Retina (tissue), 1 donor: ENCODE results near the gene CTAGE9.
A peak's percentile ranks its signal among the peaks of the same experiment; 100 is the strongest.
"Not testable (repeated sequence)": the region's sequence is repeated elsewhere in the genome, so short reads cannot be mapped to it uniquely, and the experiment has no call there.

ENCODE experiments used
- DNase-seq: peaks from one replicate; pipeline ENCODE4 v3.0.0-alpha.2; 2016

The CTAGE9 gene

GRCh38 chr6:131710917-131711316 lies at the start of gene CTAGE9:
CTAGE9 (minus strand) TSS chr6:131711017; CDS start chr6:131711017, 0 bp downstream.
- not testable (repeated sequence) for DNase-seq

- no peak for DNase-seq
These were observed 48.1 kb upstream of the CTAGE9 start for GRCh38 chr6:131758920-131759319.

GRCh38 chr6:131756039-131756438 lies 45.2 kb upstream of the CTAGE9 start:
- no peak for DNase-seq

- DNase-seq: no peak
These were observed 44.8 kb upstream of the CTAGE9 start for GRCh38 chr6:131755597-131755996.

- no peak for DNase-seq
These were observed 44.1 kb upstream of the CTAGE9 start for GRCh38 chr6:131754715-131755567.

- no peak for DNase-seq
These were observed 43.3 kb upstream of the CTAGE9 start for GRCh38 chr6:131754088-131754487.

GRCh38 chr6:131751012-131751715 lies 40.3 kb upstream of the CTAGE9 start:
- DNase-seq: not testable (repeated sequence)

GRCh38 chr6:131749023-131749422 lies 38.2 kb upstream of the CTAGE9 start:
- DNase-seq: no peak

GRCh38 chr6:131747821-131748353 lies 37.1 kb upstream of the CTAGE9 start:
- DNase-seq: no peak

- no peak for DNase-seq
These were observed 34.7 kb upstream of the CTAGE9 start for GRCh38 chr6:131745476-131745875.

- no peak for DNase-seq
These were observed 33.8 kb upstream of the CTAGE9 start for GRCh38 chr6:131744432-131745287.

- no peak for DNase-seq
These were observed 31.0 kb upstream of the CTAGE9 start for GRCh38 chr6:131741688-131742393.

GRCh38 chr6:131740161-131740560 lies 29.3 kb upstream of the CTAGE9 start:
- no peak for DNase-seq

- DNase-seq: no peak
These were observed 28.3 kb upstream of the CTAGE9 start for GRCh38 chr6:131739136-131739535.

GRCh38 chr6:131736811-131737210 lies 26.0 kb upstream of the CTAGE9 start:
- no peak for DNase-seq

- DNase-seq: peak; percentile 21
These were observed 25.3 kb upstream of the CTAGE9 start for GRCh38 chr6:131736003-131736596.

- no peak for DNase-seq
These were observed 22.7 kb upstream of the CTAGE9 start for GRCh38 chr6:131733376-131734016.

- DNase-seq: no peak
These were observed 20.4 kb upstream of the CTAGE9 start for GRCh38 chr6:131731224-131731623.

GRCh38 chr6:131730264-131730663 lies 19.4 kb upstream of the CTAGE9 start:
- no peak for DNase-seq

- no peak for DNase-seq
These were observed 18.7 kb upstream of the CTAGE9 start for GRCh38 chr6:131729550-131729949.

GRCh38 chr6:131728296-131728939 lies 17.6 kb upstream of the CTAGE9 start:
- no peak for DNase-seq
